HG03469 (cell line): ENCODE data around the gene ODAD4.
"Not testable (repeated sequence)": the region's sequence is repeated elsewhere in the genome, so short reads cannot be mapped to it uniquely, and the experiment has no call there.

ENCODE experiments used
- ATAC-seq: cut with Tn5 transposase; IDR thresholded peaks from one replicate; pipeline ENCODE4 v1.9.1; 2021; ENCODE audit warnings: mild to moderate bottlenecking, moderate library complexity, moderate number of reproducible peaks; ENCODE audit not compliant: unreplicated experiment

The ODAD4 gene

GRCh38 chr17:41913798-41914197 is 16.6 kb upstream of the ODAD4 start:
- ATAC-seq, result no peak

GRCh38 chr17:41914358-41914766 is 16.1 kb upstream of the ODAD4 start:
- ATAC-seq, result no peak

GRCh38 chr17:41915020-41915419 is 15.4 kb upstream of the ODAD4 start:
- no peak for ATAC-seq

- ATAC-seq, result no peak
Measured at GRCh38 chr17:41915566-41915965, 14.9 kb upstream of the ODAD4 start.

- no peak for ATAC-seq
Measured at GRCh38 chr17:41917192-41917591, 13.2 kb upstream of the ODAD4 start.

GRCh38 chr17:41917679-41918313 is 12.6 kb upstream of the ODAD4 start:
- no peak for ATAC-seq

- peak; percentile 88 for ATAC-seq
Measured at GRCh38 chr17:41918314-41919164, 11.9 kb upstream of the ODAD4 start, which contains the start of gene ACLY. TSS of gene ACLY (minus strand) at chr17:41918951. CDS start at chr17:41913873, 5,078 bp downstream.

GRCh38 chr17:41919165-41919817 is 11.1 kb upstream of the ODAD4 start:
- no peak for ATAC-seq

- ATAC-seq, result no peak
Measured at GRCh38 chr17:41919840-41920579, 10.4 kb upstream of the ODAD4 start.

- no peak for ATAC-seq
Measured at GRCh38 chr17:41920580-41920955, 9.8 kb upstream of the ODAD4 start.

- ATAC-seq, result no peak
Measured at GRCh38 chr17:41925991-41926590, 4.3 kb upstream of the ODAD4 start.

- ATAC-seq, result no peak
Measured at GRCh38 chr17:41928693-41929251, 1.6 kb upstream of the ODAD4 start.

GRCh38 chr17:41930833-41931156 is 378 bp downstream of the ODAD4 start:
- ATAC-seq, result not testable (repeated sequence)

GRCh38 chr17:41931715-41932114 is 1.3 kb downstream of the ODAD4 start:
- not testable (repeated sequence) for ATAC-seq

GRCh38 chr17:41932816-41933389 is 2.5 kb downstream of the ODAD4 start:
- ATAC-seq, result no peak

- no peak for ATAC-seq
Measured at GRCh38 chr17:41935641-41936040, 5.2 kb downstream of the ODAD4 start.

- ATAC-seq, result no peak
Measured at GRCh38 chr17:41937970-41938954, 7.8 kb downstream of the ODAD4 start.

GRCh38 chr17:41939044-41939692 is 8.8 kb downstream of the ODAD4 start:
- ATAC-seq, result no peak
